Calu3 (cell line): ENCODE results near the gene GPR171. TPM values are rescaled to one million over a fixed set of nuclear protein-coding genes. Genes with fewer than 3 reads are reported as not detected.
"Not testable (repeated sequence)": the region's sequence is repeated elsewhere in the genome, so short reads cannot be mapped to it uniquely, and the experiment has no call there.

Experiments used
- BruUV-seq: library from RNA; stranded (reverse); fragments of 400-500 nt; replicated peaks from 2 replicates; lab custom pipeline; 2021; lab: Mats Ljungman, UMichigan
- CTCF ChIA-PET: fragments of 300-600 bp; sonication (Branson Sonifier 250); formaldehyde crosslinking; loops from one replicate; lab custom pipeline; 2022; ENCODE audit warnings: antibody characterized with exemption; lab: Charles Lee
- DNase-seq: peaks from one replicate; pipeline ENCODE4 v3.0.0; 2022
- H3K27ac Mint-ChIP-seq: one replicate; pipeline ENCODE4 v1.8.0; 2022; ENCODE audit warnings: mixed read lengths; ENCODE audit not compliant: unreplicated experiment
- H3K27me3 Mint-ChIP-seq: one replicate; pipeline ENCODE4 v1.8.0; 2022; ENCODE audit warnings: mixed read lengths; ENCODE audit not compliant: unreplicated experiment
- H3K36me3 Mint-ChIP-seq: one replicate; pipeline ENCODE4 v1.8.0; 2022; ENCODE audit warnings: mild to moderate bottlenecking, moderate library complexity, mixed read lengths; ENCODE audit not compliant: insufficient read depth, unreplicated experiment
- H3K4me1 Mint-ChIP-seq: one replicate; pipeline ENCODE4 v1.8.0; 2022; ENCODE audit warnings: mild to moderate bottlenecking, low read depth, mixed read lengths; ENCODE audit not compliant: unreplicated experiment
- H3K4me3 Mint-ChIP-seq: one replicate; pipeline ENCODE4 v1.8.0; 2022; ENCODE audit warnings: mild to moderate bottlenecking, low read depth, moderate library complexity, mixed read lengths; ENCODE audit not compliant: unreplicated experiment
- H3K9me3 Mint-ChIP-seq: one replicate; pipeline ENCODE4 v1.8.0; 2022; ENCODE audit warnings: low read depth, mixed read lengths; ENCODE audit not compliant: unreplicated experiment
- intact Hi-C: fragments of 100-400 bp; cut with micrococcal nuclease; formaldehyde crosslinking; loops from one replicate; pipeline ENCODE4 v1.10.0; 2022; ENCODE audit not compliant: unreplicated experiment
- total RNA-seq: library from RNA; stranded (reverse); gene quantifications from 2 replicates; pipeline ENCODE4 v1.2.3, GENCODE V29; 2022
- TF ChIP-seq, protein P1 (sequence below): fragments of 200-600 bp; IDR thresholded peaks from one replicate; pipeline ENCODE4 v1.8.0; 2022; ENCODE audit warnings: antibody characterized with exemption; ENCODE audit not compliant: unreplicated experiment

The GPR171 gene
- total RNA-seq, 1 experiment from 2014 or later, result not detected

DNA sequence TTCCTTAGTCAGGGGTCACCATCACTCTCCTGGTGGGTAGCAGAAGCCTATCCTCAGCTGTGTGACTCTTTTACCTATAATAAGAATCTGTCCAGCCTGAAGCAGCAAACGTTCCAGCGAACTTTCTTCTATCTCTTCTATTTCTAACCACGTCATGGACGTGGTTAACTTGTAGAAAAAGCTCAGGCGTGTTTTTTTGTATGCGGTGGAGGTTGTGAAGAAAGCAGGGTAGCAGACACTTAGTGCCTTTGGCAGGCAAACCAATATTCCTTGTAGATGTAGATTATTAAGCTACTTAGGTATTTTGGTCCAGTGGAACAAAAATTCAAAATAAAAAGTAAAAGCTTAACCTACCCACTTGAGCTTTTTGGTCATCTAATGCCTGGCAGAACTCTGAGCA is 31.8 kb upstream of the GPR171 start:
- no peaks in the 10 kb centered on the region for H3K9me3 Mint-ChIP-seq
- no peak overlapping the region for H3K4me3 Mint-ChIP-seq
- H3K4me1 Mint-ChIP-seq, result no peaks in the 10 kb centered on the region
- H3K27me3 Mint-ChIP-seq, result no peaks in the 10 kb centered on the region
- no TSS peak for BruUV-seq
- CTCF ChIA-PET, result interaction anchor here (1.0 kb wide), 1 partner anchor 166 kb away, joined by 3 read pairs; no protein-coding TSS in a partner anchor
- TF ChIP-seq, protein P1, sequence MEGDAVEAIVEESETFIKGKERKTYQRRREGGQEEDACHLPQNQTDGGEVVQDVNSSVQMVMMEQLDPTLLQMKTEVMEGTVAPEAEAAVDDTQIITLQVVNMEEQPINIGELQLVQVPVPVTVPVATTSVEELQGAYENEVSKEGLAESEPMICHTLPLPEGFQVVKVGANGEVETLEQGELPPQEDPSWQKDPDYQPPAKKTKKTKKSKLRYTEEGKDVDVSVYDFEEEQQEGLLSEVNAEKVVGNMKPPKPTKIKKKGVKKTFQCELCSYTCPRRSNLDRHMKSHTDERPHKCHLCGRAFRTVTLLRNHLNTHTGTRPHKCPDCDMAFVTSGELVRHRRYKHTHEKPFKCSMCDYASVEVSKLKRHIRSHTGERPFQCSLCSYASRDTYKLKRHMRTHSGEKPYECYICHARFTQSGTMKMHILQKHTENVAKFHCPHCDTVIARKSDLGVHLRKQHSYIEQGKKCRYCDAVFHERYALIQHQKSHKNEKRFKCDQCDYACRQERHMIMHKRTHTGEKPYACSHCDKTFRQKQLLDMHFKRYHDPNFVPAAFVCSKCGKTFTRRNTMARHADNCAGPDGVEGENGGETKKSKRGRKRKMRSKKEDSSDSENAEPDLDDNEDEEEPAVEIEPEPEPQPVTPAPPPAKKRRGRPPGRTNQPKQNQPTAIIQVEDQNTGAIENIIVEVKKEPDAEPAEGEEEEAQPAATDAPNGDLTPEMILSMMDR, result no peak
- no peak overlapping the region for H3K27ac Mint-ChIP-seq
- intact Hi-C loops, result no loop called here
- no peak for DNase-seq
- no peaks in the 10 kb centered on the region for H3K36me3 Mint-ChIP-seq

DNA sequence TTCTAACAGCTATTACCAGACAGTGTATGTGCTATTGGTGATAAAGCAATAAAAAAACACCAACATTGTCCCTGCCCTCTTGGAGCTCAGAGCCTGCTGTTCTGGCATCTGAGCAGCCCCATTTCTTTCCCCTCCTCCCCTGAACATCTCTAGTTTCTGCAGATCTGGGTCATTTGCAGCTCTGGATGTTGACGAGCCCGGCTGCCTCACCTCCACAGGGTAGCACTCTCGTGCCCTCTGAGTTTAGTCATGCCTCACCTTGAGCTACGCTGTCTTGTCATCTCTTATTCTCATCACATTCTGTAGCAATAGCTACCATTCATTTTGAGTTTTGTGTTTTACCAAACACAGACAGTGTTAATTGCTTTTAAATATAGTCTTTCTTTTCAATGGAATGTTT is 30.0 kb upstream of the GPR171 start:
- DNase-seq, result no peak
- H3K4me1 Mint-ChIP-seq, result peaks cover 8% of the 10 kb centered on the region
- no peaks in the 10 kb centered on the region for H3K27me3 Mint-ChIP-seq
- H3K9me3 Mint-ChIP-seq, result no peaks in the 10 kb centered on the region
- intact Hi-C loops, result no loop called here
- TF ChIP-seq, protein P1, result no peak
- CTCF ChIA-PET, result no interaction called here
- no peak overlapping the region for H3K27ac Mint-ChIP-seq
- no peaks in the 10 kb centered on the region for H3K36me3 Mint-ChIP-seq
- no TSS peak for BruUV-seq
- H3K4me3 Mint-ChIP-seq, result no peak overlapping the region

DNA sequence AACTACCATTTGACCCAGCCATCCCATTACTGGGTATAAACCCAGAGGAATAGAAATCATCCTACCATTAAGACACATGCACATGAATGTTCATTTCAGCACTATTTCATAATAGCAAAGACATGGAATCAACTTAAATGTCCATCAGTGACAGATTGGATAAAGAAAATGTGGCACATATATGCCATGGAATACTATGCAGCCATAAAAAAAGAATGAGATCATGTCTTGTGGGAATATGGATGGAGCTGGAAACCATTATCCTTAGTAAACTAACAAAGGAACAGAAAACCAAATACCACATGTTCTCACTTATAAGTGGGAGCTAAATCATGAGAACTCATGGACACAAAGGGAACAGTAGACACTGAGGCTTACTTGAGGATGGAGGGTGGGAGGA is 29.4 kb upstream of the GPR171 start:
- intact Hi-C loops, H3K9me3 Mint-ChIP-seq, H3K4me3 Mint-ChIP-seq, H3K27ac Mint-ChIP-seq, CTCF ChIA-PET, H3K36me3 Mint-ChIP-seq, BruUV-seq, DNase-seq, H3K27me3 Mint-ChIP-seq: not testable (repeated sequence)
- H3K4me1 Mint-ChIP-seq, result peaks cover 13% of the 10 kb centered on the region

DNA sequence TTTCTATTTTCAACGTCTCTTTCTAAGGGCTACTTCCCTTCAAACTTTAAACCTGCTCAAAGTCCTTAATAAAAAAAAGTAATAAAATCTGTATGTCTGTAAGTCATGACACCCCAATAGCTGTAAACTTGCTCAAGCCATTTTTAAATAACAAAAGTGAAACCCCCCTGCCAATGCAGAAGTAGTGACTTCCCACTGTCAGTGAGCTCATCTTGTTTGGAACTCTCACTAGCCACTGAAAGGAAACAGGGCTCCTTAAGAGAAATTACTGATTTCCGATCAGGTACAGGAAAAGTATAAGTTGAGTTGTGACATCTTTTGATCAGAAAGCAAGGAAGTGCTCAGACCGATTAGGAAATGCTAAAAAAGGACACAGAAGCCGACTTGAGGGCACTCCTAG is 27.6 kb upstream of the GPR171 start:
- no peaks in the 10 kb centered on the region for H3K9me3 Mint-ChIP-seq
- no peak overlapping the region for H3K4me3 Mint-ChIP-seq
- intact Hi-C loops, result no loop called here
- TF ChIP-seq, protein P1, result no peak
- BruUV-seq, result no TSS peak
- CTCF ChIA-PET, result interaction anchor here (0.8 kb wide), 1 partner anchor 615 kb away, joined by 4 read pairs; no protein-coding TSS in a partner anchor
- no peak overlapping the region for H3K27ac Mint-ChIP-seq
- H3K36me3 Mint-ChIP-seq, result no peaks in the 10 kb centered on the region
- H3K4me1 Mint-ChIP-seq, result peaks cover 23% of the 10 kb centered on the region
- no peak for DNase-seq
- no peaks in the 10 kb centered on the region for H3K27me3 Mint-ChIP-seq

DNA sequence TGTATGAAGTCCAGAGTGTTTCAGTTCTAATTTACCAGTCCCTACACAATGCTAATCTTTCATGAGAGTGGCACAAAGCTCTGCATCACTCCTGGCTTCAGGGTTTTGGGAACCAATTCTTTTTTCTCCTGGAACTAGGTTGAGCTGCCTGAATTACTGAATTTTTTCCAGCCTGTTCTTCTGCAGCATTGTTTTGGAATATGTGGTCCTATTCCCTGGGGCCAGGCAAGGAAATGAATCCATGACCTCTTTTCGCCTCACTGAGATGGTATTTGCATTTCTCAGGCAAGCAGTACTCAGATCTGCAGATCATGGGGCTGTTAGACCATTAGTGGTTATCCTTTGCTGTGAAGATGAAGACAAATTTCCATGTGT is 25.6 kb upstream of the GPR171 start:
- H3K36me3 Mint-ChIP-seq, result no peaks in the 10 kb centered on the region
- no peaks in the 10 kb centered on the region for H3K9me3 Mint-ChIP-seq
- DNase-seq, result no peak
- H3K4me1 Mint-ChIP-seq, result peaks cover 23% of the 10 kb centered on the region
- intact Hi-C loops, result loop anchor here (5.0 to 10.0 kb wide), 5 partner anchors 139 to 1246 kb away; no protein-coding TSS in a partner anchor
- no peaks in the 10 kb centered on the region for H3K27me3 Mint-ChIP-seq
- TF ChIP-seq, protein P1, result no peak
- CTCF ChIA-PET, result interaction anchor here (0.8 to 1.9 kb wide), 9 partner anchors 9 to 60 kb away, joined by 3 to 7 read pairs (median 3); no protein-coding TSS in a partner anchor
- no peak overlapping the region for H3K27ac Mint-ChIP-seq
- H3K4me3 Mint-ChIP-seq, result no peak overlapping the region
- no TSS peak for BruUV-seq
